Fibroblast of lung (primary cell): Measurements from ENCODE around the gene P2RY8.

Experiments
- EZH2 ChIP-seq: IDR thresholded peaks from 2 replicates; pipeline ENCODE4 v1.5.1; 2012; ENCODE audit warnings: low read length, control low read depth, mild to moderate bottlenecking; ENCODE audit errors: missing control alignments
- TF ChIP-seq, protein P1 (sequence below), 2 donors: IDR thresholded peaks in 1 of 2; conservative IDR thresholded peaks in 1 of 2; 1 replicate in 1 of 2; 2 replicates in 1 of 2; pipeline ENCODE4 v1.5.1; 2011 to 2012; ENCODE audit warnings: low read length in 2 of 2, control low read depth in 1 of 2, inconsistent platforms in 1 of 2, low read depth in 1 of 2, mild to moderate bottlenecking in 1 of 2

DNA sequence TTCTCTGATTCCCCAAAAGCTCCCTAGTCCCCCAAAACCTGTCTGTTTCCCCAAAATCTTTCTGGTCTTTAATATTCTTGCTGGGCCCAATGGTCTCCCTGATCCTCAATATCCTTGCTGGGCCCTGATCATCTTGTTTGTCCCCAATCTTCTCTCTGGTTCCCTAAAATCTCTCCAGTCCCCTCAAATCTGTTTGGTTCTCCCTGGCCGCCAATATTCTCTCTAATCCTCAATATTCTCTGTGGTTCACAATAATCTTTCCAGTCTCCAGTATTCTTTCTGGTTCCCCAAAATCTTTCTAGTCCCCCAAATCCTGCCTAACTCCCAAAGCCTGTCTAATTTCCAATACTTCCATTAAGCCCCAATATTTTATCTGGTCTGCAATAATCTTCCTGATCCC lies 18.5 kb downstream of the P2RY8 start:
- TF ChIP-seq, protein P1, sequence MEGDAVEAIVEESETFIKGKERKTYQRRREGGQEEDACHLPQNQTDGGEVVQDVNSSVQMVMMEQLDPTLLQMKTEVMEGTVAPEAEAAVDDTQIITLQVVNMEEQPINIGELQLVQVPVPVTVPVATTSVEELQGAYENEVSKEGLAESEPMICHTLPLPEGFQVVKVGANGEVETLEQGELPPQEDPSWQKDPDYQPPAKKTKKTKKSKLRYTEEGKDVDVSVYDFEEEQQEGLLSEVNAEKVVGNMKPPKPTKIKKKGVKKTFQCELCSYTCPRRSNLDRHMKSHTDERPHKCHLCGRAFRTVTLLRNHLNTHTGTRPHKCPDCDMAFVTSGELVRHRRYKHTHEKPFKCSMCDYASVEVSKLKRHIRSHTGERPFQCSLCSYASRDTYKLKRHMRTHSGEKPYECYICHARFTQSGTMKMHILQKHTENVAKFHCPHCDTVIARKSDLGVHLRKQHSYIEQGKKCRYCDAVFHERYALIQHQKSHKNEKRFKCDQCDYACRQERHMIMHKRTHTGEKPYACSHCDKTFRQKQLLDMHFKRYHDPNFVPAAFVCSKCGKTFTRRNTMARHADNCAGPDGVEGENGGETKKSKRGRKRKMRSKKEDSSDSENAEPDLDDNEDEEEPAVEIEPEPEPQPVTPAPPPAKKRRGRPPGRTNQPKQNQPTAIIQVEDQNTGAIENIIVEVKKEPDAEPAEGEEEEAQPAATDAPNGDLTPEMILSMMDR (conservative IDR thresholded peaks at IDR 0.05 in 1 of 2, IDR thresholded peaks at IDR 0.05 in 1 of 2; ENCODE audit: low read depth in 1 of 2, low read length in 2 of 2) = no peak
- no peak for TF ChIP-seq EZH2
